ENCODE results near the gene MXI1.

GRCh38 chr10:110216240-110216639 lies 8.8 kb downstream of the MXI1 start:
- no peak for TF ChIP-seq CTCF (IDR thresholded peaks at IDR 0.05)
- TF ChIP-seq EZH2 (IDR thresholded peaks at IDR 0.05): no peak
